Measurements from ENCODE around the gene KPNB1. TPM values are rescaled to one million over a fixed set of nuclear protein-coding genes. Genes with fewer than 3 reads are reported as not detected.

The KPNB1 gene
- polyA plus RNA-seq, 3 donors, result 5.8 to 83.3 (median 13.2) TPM

GRCh38 chr17:47713980-47714700 lies 64.4 kb downstream of the KPNB1 start:
- H3K27ac ChIP-seq (ENCODE audit: low read depth in 1 of 2, low read length in 2 of 2), result no peak overlapping the region
- H3K79me2 ChIP-seq (ENCODE audit: insufficient read depth, low read length), result no peaks in the 10 kb centered on the region
- H3K4me1 ChIP-seq (ENCODE audit: control insufficient read depth in 1 of 2, insufficient read depth in 2 of 2, low read length in 2 of 2), result peaks cover 2 to 12% of the 10 kb centered on the region in 2 donors
- no peak overlapping the region for H3K9ac ChIP-seq (ENCODE audit: insufficient read depth, low read length, poor library complexity, severe bottlenecking)
- H3K4me3 Mint-ChIP-seq, result no peak overlapping the region
- no peak overlapping the region for H2AFZ ChIP-seq (ENCODE audit: insufficient read depth, low read depth, low read length, poor library complexity, severe bottlenecking)
- H3K4me3 ChIP-seq (replicated peaks in 1 of 3; ENCODE audit: low read depth in 2 of 3, low read length in 3 of 3), result no peak overlapping the region
- H3K36me3 ChIP-seq (replicated peaks in 1 of 2; ENCODE audit: control insufficient read depth in 1 of 2, insufficient read depth in 2 of 2, low read length in 2 of 2), result no peaks in the 10 kb centered on the region
- H3K27ac Mint-ChIP-seq, result no peak overlapping the region
- 88% methylated on average over 7 of the region's 15 CpGs for WGBS (ENCODE audit: insufficient coverage)
- H3K36me3 Mint-ChIP-seq, result peaks cover 0 to 3% of the 10 kb centered on the region in 2 donors
- no peaks in the 10 kb centered on the region for H3K9me3 ChIP-seq (replicated peaks in 1 of 2; ENCODE audit: control insufficient read depth in 1 of 2, insufficient read depth in 1 of 2, low read length in 2 of 2)
- H3K4me1 Mint-ChIP-seq, result peaks cover 15% of the 10 kb centered on the region
- intact Hi-C loops (cut with micrococcal nuclease), result no loop called here
- H4K20me1 ChIP-seq (ENCODE audit: insufficient read depth, low read length), result no peaks in the 10 kb centered on the region
- TF ChIP-seq CTCF (IDR thresholded peaks at IDR 0.05), result no peak
- H3K27me3 ChIP-seq (ENCODE audit: control insufficient read depth in 2 of 2, insufficient read depth in 2 of 2, low read length in 2 of 2), result peaks cover 8 to 18% of the 10 kb centered on the region in 2 donors
- H3K4me2 ChIP-seq (replicated peaks; ENCODE audit: extremely low read depth, low read length, poor library complexity, severe bottlenecking), result no peak overlapping the region
- peaks cover 0 to 1% (median 0%) of the 10 kb centered on the region in 7 donors for H3K9me3 Mint-ChIP-seq
- H3K27me3 Mint-ChIP-seq (ENCODE audit: low read depth in 3 of 3), result peaks cover 25 to 34% (median 30%) of the 10 kb centered on the region in 3 donors
- no peak for DNase-seq

- H3K4me3 Mint-ChIP-seq, result no peak overlapping the region
- H4K20me1 ChIP-seq (ENCODE audit: insufficient read depth, low read length), result no peaks in the 10 kb centered on the region
- intact Hi-C loops (cut with micrococcal nuclease), result no loop called here
- H2AFZ ChIP-seq (ENCODE audit: insufficient read depth, low read depth, low read length, poor library complexity, severe bottlenecking), result no peak overlapping the region
- 62% methylated on average over 2 of the region's 6 CpGs for WGBS (ENCODE audit: insufficient coverage)
- no peak overlapping the region for H3K27ac ChIP-seq (ENCODE audit: low read depth in 1 of 2, low read length in 2 of 2)
- H3K27me3 ChIP-seq (ENCODE audit: control insufficient read depth in 2 of 2, insufficient read depth in 2 of 2, low read length in 2 of 2), result peaks cover 8 to 26% of the 10 kb centered on the region in 2 donors
- H3K27me3 Mint-ChIP-seq (ENCODE audit: low read depth in 3 of 3), result peaks cover 31 to 41% (median 35%) of the 10 kb centered on the region in 3 donors
- H3K36me3 Mint-ChIP-seq, result peaks cover 0 to 3% of the 10 kb centered on the region in 2 donors
- no peak overlapping the region for H3K4me2 ChIP-seq (replicated peaks; ENCODE audit: extremely low read depth, low read length, poor library complexity, severe bottlenecking)
- peaks cover 0 to 1% (median 0%) of the 10 kb centered on the region in 7 donors for H3K9me3 Mint-ChIP-seq
- H3K4me1 Mint-ChIP-seq, result peaks cover 22% of the 10 kb centered on the region
- H3K27ac Mint-ChIP-seq, result no peak overlapping the region
- H3K4me1 ChIP-seq (ENCODE audit: control insufficient read depth in 1 of 2, insufficient read depth in 2 of 2, low read length in 2 of 2), result peaks cover 5 to 19% of the 10 kb centered on the region in 2 donors
- no peak for TF ChIP-seq CTCF (IDR thresholded peaks at IDR 0.05)
- no peaks in the 10 kb centered on the region for H3K79me2 ChIP-seq (ENCODE audit: insufficient read depth, low read length)
- H3K9me3 ChIP-seq (replicated peaks in 1 of 2; ENCODE audit: control insufficient read depth in 1 of 2, insufficient read depth in 1 of 2, low read length in 2 of 2), result no peaks in the 10 kb centered on the region
- DNase-seq, result no peak
- no peak overlapping the region for H3K9ac ChIP-seq (ENCODE audit: insufficient read depth, low read length, poor library complexity, severe bottlenecking)
- H3K36me3 ChIP-seq (replicated peaks in 1 of 2; ENCODE audit: control insufficient read depth in 1 of 2, insufficient read depth in 2 of 2, low read length in 2 of 2), result no peaks in the 10 kb centered on the region
- no peak overlapping the region for H3K4me3 ChIP-seq (replicated peaks in 1 of 3; ENCODE audit: low read depth in 2 of 3, low read length in 3 of 3)
Measured at GRCh38 chr17:47714773-47715396, 65.2 kb downstream of the KPNB1 start.

All from CD14-positive monocyte (primary cell).